Stimulated activated CD4-positive, alpha-beta T cell treated with anti-CD3 and anti-CD28 coated beads, Interleukin-4, amount 100 ng/mL, for 48 hours (primary cell): ENCODE measurements around the gene YPEL5.
A peak's percentile ranks its signal among the peaks of the same experiment; 100 is the strongest.

Source experiments
- DNase-seq, 2 donors: peaks; one replicate each; pipeline ENCODE4 v3.0.0-alpha.2; 2020; ENCODE audit warnings: low read depth in 2 of 2

The YPEL5 gene

GRCh38 chr2:30165050-30165520, 18.3 kb downstream of the YPEL5 start:
- peak; percentile 30 to 44 for DNase-seq

- no peak for DNase-seq
These were observed 18.8 kb downstream of the YPEL5 start for GRCh38 chr2:30165617-30166016.

- DNase-seq, result no peak
These were observed 25.8 kb downstream of the YPEL5 start for GRCh38 chr2:30172627-30173026.

- no peak for DNase-seq
These were observed 30.6 kb downstream of the YPEL5 start for GRCh38 chr2:30177440-30177839.

GRCh38 chr2:30177956-30178355, 31.1 kb downstream of the YPEL5 start:
- no peak for DNase-seq

- no peak for DNase-seq
These were observed 32.0 kb downstream of the YPEL5 start for GRCh38 chr2:30178618-30179434.

GRCh38 chr2:30179536-30179935, 32.7 kb downstream of the YPEL5 start:
- DNase-seq, result no peak

- DNase-seq, result no peak
These were observed 33.4 kb downstream of the YPEL5 start for GRCh38 chr2:30180226-30180625.

- DNase-seq, result no peak
These were observed 34.4 kb downstream of the YPEL5 start for GRCh38 chr2:30181176-30181575.

- DNase-seq, result no peak
These were observed 37.2 kb downstream of the YPEL5 start for GRCh38 chr2:30184035-30184434.

- no peak for DNase-seq
These were observed 38.4 kb downstream of the YPEL5 start for GRCh38 chr2:30185178-30185577.

- DNase-seq, result no peak
These were observed 41.5 kb downstream of the YPEL5 start for GRCh38 chr2:30188292-30188691.

- DNase-seq, result no peak
These were observed 43.8 kb downstream of the YPEL5 start for GRCh38 chr2:30190637-30191036.

- no peak for DNase-seq
These were observed 44.3 kb downstream of the YPEL5 start for GRCh38 chr2:30191107-30191506.

- DNase-seq, result no peak
These were observed 45.0 kb downstream of the YPEL5 start for GRCh38 chr2:30191819-30192271.

GRCh38 chr2:30192314-30192713, 45.5 kb downstream of the YPEL5 start:
- DNase-seq, result no peak

- DNase-seq, result no peak
These were observed 46.4 kb downstream of the YPEL5 start for GRCh38 chr2:30193104-30193681.

- no peak for DNase-seq
These were observed 47.6 kb downstream of the YPEL5 start for GRCh38 chr2:30194421-30194820.

GRCh38 chr2:30195016-30195415, 48.2 kb downstream of the YPEL5 start:
- no peak for DNase-seq

- DNase-seq, result no peak
These were observed 50.9 kb downstream of the YPEL5 start for GRCh38 chr2:30197570-30198192.

GRCh38 chr2:30201990-30202389, 55.2 kb downstream of the YPEL5 start:
- no peak for DNase-seq

- no peak for DNase-seq
These were observed 56.3 kb downstream of the YPEL5 start for GRCh38 chr2:30203156-30203555.

GRCh38 chr2:30204281-30204680, 57.5 kb downstream of the YPEL5 start:
- no peak for DNase-seq
